Glutamatergic neuron (in vitro differentiated cells): ENCODE data around the gene MIPOL1. TPM values are rescaled to one million over a fixed set of nuclear protein-coding genes. Genes with fewer than 3 reads are reported as not detected.

ENCODE experiments used
- DNase-seq: peaks from one replicate; pipeline ENCODE4 v3.0.0; 2022
- H3K27ac Mint-ChIP-seq: one replicate; pipeline ENCODE4 v1.8.0; 2020; ENCODE audit warnings: mild to moderate bottlenecking, mixed read lengths, inconsistent platforms; ENCODE audit not compliant: unreplicated experiment
- H3K27me3 Mint-ChIP-seq: one replicate; pipeline ENCODE4 v1.8.0; 2020; ENCODE audit warnings: mild to moderate bottlenecking, moderate library complexity, mixed read lengths, inconsistent platforms; ENCODE audit not compliant: unreplicated experiment
- H3K36me3 Mint-ChIP-seq: one replicate; pipeline ENCODE4 v1.8.0; 2020; ENCODE audit warnings: mild to moderate bottlenecking, mixed read lengths, inconsistent platforms; ENCODE audit not compliant: unreplicated experiment
- H3K4me1 Mint-ChIP-seq: one replicate; pipeline ENCODE4 v1.8.0; 2020; ENCODE audit warnings: mild to moderate bottlenecking, low read depth, mixed read lengths, inconsistent platforms; ENCODE audit not compliant: unreplicated experiment
- H3K4me3 Mint-ChIP-seq: one replicate; pipeline ENCODE4 v1.8.0; 2020; ENCODE audit warnings: mild to moderate bottlenecking, mixed read lengths, inconsistent platforms; ENCODE audit not compliant: unreplicated experiment
- H3K9me3 Mint-ChIP-seq: one replicate; pipeline ENCODE4 v1.8.0; 2020; ENCODE audit warnings: mild to moderate bottlenecking, moderate library complexity, mixed read lengths, inconsistent platforms; ENCODE audit not compliant: unreplicated experiment
- total RNA-seq: library from RNA; stranded (reverse); fragmentation: NEBNext Ultra II Directional; extraction: Animal tissue kit (Norgen Biotek cat#: 25700); gene quantifications from one replicate; pipeline ENCODE4 v1.2.1, GENCODE V29; 2021; ENCODE audit not compliant: unreplicated experiment
- TF ChIP-seq, protein P1 (sequence below): fragments of 200-600 bp; sonication (generic); IDR thresholded peaks from one replicate; pipeline ENCODE4 v1.5.0; 2021; ENCODE audit not compliant: partially characterized antibody, unreplicated experiment

MIPOL1 gene
- total RNA-seq, 1 donor from 2014 or later = 14.5 TPM

DNA sequence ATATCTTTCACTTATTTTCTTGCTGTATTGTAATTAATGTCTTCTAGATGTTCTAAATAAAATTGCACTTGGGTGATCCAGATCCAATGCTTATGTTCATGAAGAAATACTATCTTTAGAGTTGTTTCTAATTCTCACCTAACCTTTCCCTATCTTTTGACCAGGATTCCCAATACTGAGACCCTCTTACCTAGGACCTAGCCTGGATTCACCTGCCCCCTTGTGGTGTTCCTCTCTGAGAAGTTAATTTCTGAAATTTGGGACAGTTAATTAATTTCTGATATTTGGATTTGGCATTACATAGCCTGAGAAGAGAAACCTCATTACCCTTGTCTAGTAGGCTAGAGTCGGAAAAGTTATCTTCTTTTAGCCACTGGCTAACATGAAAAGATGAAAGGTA is 367.8 kb downstream of the MIPOL1 start:
- TF ChIP-seq, protein P1, sequence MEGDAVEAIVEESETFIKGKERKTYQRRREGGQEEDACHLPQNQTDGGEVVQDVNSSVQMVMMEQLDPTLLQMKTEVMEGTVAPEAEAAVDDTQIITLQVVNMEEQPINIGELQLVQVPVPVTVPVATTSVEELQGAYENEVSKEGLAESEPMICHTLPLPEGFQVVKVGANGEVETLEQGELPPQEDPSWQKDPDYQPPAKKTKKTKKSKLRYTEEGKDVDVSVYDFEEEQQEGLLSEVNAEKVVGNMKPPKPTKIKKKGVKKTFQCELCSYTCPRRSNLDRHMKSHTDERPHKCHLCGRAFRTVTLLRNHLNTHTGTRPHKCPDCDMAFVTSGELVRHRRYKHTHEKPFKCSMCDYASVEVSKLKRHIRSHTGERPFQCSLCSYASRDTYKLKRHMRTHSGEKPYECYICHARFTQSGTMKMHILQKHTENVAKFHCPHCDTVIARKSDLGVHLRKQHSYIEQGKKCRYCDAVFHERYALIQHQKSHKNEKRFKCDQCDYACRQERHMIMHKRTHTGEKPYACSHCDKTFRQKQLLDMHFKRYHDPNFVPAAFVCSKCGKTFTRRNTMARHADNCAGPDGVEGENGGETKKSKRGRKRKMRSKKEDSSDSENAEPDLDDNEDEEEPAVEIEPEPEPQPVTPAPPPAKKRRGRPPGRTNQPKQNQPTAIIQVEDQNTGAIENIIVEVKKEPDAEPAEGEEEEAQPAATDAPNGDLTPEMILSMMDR = peak; percentile 30
- no peaks in the 10 kb centered on the region for H3K4me1 Mint-ChIP-seq
- no peak overlapping the region for H3K27ac Mint-ChIP-seq
- DNase-seq = no peak
- no peaks in the 10 kb centered on the region for H3K27me3 Mint-ChIP-seq
- no peak overlapping the region for H3K4me3 Mint-ChIP-seq
- H3K36me3 Mint-ChIP-seq = no peaks in the 10 kb centered on the region
- no peaks in the 10 kb centered on the region for H3K9me3 Mint-ChIP-seq

DNA sequence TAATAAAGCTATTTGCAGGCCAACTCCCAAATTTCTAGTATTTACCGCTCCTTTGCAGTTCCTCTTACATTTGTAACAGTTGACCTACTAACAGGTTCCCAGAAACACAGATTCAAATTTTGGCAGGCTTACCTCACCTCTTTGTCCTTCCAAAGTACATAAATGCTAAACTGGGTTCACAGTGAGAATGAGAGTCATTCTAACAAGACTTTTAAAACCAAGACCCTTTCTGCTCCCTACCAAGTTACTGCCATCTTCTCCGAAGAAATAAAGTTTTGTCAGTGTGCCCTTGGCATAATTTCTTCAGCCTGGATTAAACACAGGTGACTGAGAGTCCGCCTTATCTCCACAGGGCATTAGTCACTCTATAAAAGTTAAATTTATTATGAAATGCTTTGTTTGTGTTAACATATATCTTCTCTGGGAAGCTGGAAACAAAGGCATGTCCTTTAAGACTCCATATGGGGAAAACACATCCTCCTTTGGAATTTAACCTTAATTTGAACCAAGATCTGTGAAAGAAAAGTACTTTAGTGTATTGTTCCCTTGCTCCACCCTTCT is 369.2 kb downstream of the MIPOL1 start:
- Mint-ChIP-seq H3K9me3 (no peaks in the 10 kb centered on the region), H3K27ac (no peak overlapping the region), H3K4me1 (no peaks in the 10 kb centered on the region), H3K27me3 (no peaks in the 10 kb centered on the region), H3K4me3 (no peak overlapping the region), H3K36me3 (no peaks in the 10 kb centered on the region)
- TF ChIP-seq, protein P1 = no peak
- no peak for DNase-seq

GRCh38 chr14:37569729-37570128 is 372.0 kb downstream of the MIPOL1 start:
- no peak overlapping the region for H3K4me3 Mint-ChIP-seq
- TF ChIP-seq, protein P1 = no peak
- H3K27me3 Mint-ChIP-seq = no peaks in the 10 kb centered on the region
- peaks cover 2% of the 10 kb centered on the region for H3K36me3 Mint-ChIP-seq
- H3K9me3 Mint-ChIP-seq = no peaks in the 10 kb centered on the region
- no peaks in the 10 kb centered on the region for H3K4me1 Mint-ChIP-seq
- no peak for DNase-seq
- no peak overlapping the region for H3K27ac Mint-ChIP-seq

DNA sequence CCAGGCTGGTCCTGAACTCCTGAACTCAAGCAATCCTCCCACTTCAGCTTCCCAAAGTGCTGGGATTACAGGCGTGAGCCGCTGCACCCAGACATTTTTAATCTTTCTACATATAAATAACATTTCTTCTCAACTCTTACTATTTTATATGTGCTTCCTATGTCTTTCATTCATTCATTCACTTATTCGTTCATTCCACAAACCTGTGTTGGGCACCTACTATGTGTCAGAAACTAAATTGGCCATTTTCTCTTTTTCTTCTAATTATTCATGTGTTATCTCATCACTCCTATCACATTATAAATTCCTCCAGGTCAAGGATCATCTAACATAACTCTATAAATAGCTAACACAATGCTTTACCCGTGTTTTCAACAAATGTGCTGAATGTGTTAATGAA is 373.7 kb downstream of the MIPOL1 start:
- Mint-ChIP-seq H3K9me3 (no peaks in the 10 kb centered on the region), H3K27me3 (no peaks in the 10 kb centered on the region), H3K36me3 (peaks cover 3% of the 10 kb centered on the region), H3K4me3 (no peak overlapping the region), H3K27ac (no peak overlapping the region), H3K4me1 (no peaks in the 10 kb centered on the region)
- TF ChIP-seq, protein P1 = no peak
- no peak for DNase-seq

DNA sequence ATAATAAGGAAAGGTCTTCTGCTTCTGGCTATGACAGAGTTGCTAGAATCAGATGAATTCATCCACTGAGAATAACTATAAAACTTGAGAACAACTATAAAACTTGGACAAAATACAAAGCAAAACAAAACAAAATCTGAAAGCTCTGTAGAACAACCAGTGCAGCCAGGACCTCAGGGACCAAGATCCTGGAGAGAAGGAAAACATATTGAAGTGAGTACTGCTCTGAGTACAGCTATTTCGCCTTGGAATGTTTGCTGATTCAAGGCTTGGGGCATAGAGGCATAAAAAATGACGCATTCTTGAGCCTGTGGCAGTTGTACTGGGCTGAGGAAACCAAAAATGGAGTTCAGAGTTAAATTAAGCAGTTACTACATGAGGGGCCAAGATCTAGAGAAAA is 375.6 kb downstream of the MIPOL1 start:
- Mint-ChIP-seq H3K4me1 (no peaks in the 10 kb centered on the region), H3K9me3 (no peaks in the 10 kb centered on the region), H3K27ac (no peak overlapping the region), H3K36me3 (peaks cover 3% of the 10 kb centered on the region), H3K4me3 (no peak overlapping the region), H3K27me3 (no peaks in the 10 kb centered on the region)
- DNase-seq = no peak
- TF ChIP-seq, protein P1 = no peak
